GM12878 (cell line): Measurements from ENCODE around the gene NDUFS6. TPM values are rescaled to one million over a fixed set of nuclear protein-coding genes. Genes with fewer than 3 reads are reported as not detected.

Experiments used
- ATAC-seq: fragments of 200-7000 bp; cut with Tn5 transposase; 3 replicates; pipeline ENCODE4 v1.9.1; 2020; ENCODE audit warnings: mild to moderate bottlenecking, moderate library complexity
- BruUV-seq: library from RNA; stranded (reverse); fragments of 400-500 nt; replicated peaks from 2 replicates; lab custom pipeline; 2021; lab: Mats Ljungman, UMichigan
- CTCF ChIA-PET: fragments of 300-600 bp; sonication (Branson Sonifier 250); formaldehyde crosslinking; extraction: SDS; loops from one replicate; lab custom pipeline; 2021; ENCODE audit warnings: inconsistent platforms; lab: Yijun Ruan, JAX
- POLR2A ChIA-PET: fragments of 350-600 bp; formaldehyde crosslinking; extraction: SDS; loops from one replicate; lab custom pipeline; 2021; ENCODE audit warnings: inconsistent platforms; lab: Charles Lee
- RAD21 ChIA-PET: fragments of 300-600 bp; sonication (Branson Sonifier 250); formaldehyde crosslinking; loops from one replicate; lab custom pipeline; 2023; ENCODE audit warnings: antibody characterized with exemption; ENCODE audit not compliant: unreplicated experiment; lab: Charles Lee
- SMC1A ChIA-PET: fragments of 300-600 bp; sonication (Branson Sonifier 250); formaldehyde crosslinking; loops from one replicate; lab custom pipeline; 2023; ENCODE audit not compliant: unreplicated experiment, uncharacterized antibody; lab: Charles Lee
- DNase-seq: peaks from one replicate; pipeline ENCODE4 v3.0.0-alpha.2; 2011; ENCODE audit warnings: low read depth, low spot score
- FAIRE-seq: peaks from 3 replicates; lab custom pipeline; 2011; peaks lifted over from hg19 to GRCh38; lab: Jason Lieb, UNC
- H2AFZ ChIP-seq: 2 replicates; pipeline ENCODE4 v1.6.0; 2011; ENCODE audit warnings: low read depth, low read length, control low read depth; ENCODE audit not compliant: control insufficient read depth
- H3K27ac ChIP-seq: 2 replicates; pipeline ENCODE4 v1.5.1; 2011; ENCODE audit warnings: control low read depth; ENCODE audit not compliant: control insufficient read depth, insufficient read depth
- H3K27me3 ChIP-seq, 2 experiments: replicated peaks in 1 of 2; 2 replicates each; pipeline versions ENCODE4 v1.6.0 to v1.6.1; 2011; ENCODE audit warnings: low read length in 1 of 2; ENCODE audit not compliant: control insufficient read depth in 2 of 2, insufficient read depth in 2 of 2
- H3K36me3 ChIP-seq, 2 experiments: 2 replicates each; pipeline ENCODE4 v1.5.1; 2011; ENCODE audit warnings: low read length in 1 of 2; ENCODE audit not compliant: control insufficient read depth in 2 of 2, insufficient read depth in 2 of 2
- H3K4me1 ChIP-seq: 2 replicates; pipeline ENCODE4 v1.6.1; 2011; ENCODE audit warnings: mild to moderate bottlenecking, low read length, moderate library complexity, mixed read lengths; ENCODE audit not compliant: control insufficient read depth, insufficient read depth
- H3K4me2 ChIP-seq: 2 replicates; pipeline ENCODE4 v1.6.0; 2011; ENCODE audit warnings: control low read depth; ENCODE audit not compliant: control insufficient read depth, insufficient read depth
- H3K4me3 ChIP-seq: fragments of 200-600 bp; sonication (generic); 2 replicates; pipeline ENCODE4 v1.5.1; 2016
- H3K79me2 ChIP-seq: 2 replicates; pipeline ENCODE4 v1.6.0; 2011; ENCODE audit warnings: low read length; ENCODE audit not compliant: control insufficient read depth, insufficient read depth
- H3K9ac ChIP-seq: 2 replicates; pipeline ENCODE4 v1.8.0; 2011; ENCODE audit warnings: low read length, control low read depth, mixed read lengths; ENCODE audit not compliant: control insufficient read depth, insufficient read depth
- H3K9me3 ChIP-seq: replicated peaks from 3 replicates; pipeline ENCODE4 v1.5.1; 2011; ENCODE audit warnings: mild to moderate bottlenecking, low read length; ENCODE audit not compliant: control insufficient read depth, insufficient read depth
- H4K20me1 ChIP-seq: 2 replicates; pipeline ENCODE4 v1.6.0; 2011; ENCODE audit not compliant: control insufficient read depth, insufficient read depth
- BACH1 ChIP-seq: fragments of 450-650 bp; IDR thresholded peaks from 2 replicates; pipeline ENCODE4 v1.6.1; 2017; ENCODE audit warnings: mild to moderate bottlenecking, borderline replicate concordance
- CEBPZ ChIP-seq: fragments of 150-350 bp; IDR thresholded peaks from 2 replicates; pipeline ENCODE4 v1.6.1; 2016; ENCODE audit warnings: low read depth, low read length
- CHD1 ChIP-seq: IDR thresholded peaks from 2 replicates; pipeline ENCODE4 v1.6.1; 2012; ENCODE audit warnings: low read depth, low read length, improper control_type of control experiment
- ETV6 ChIP-seq, 2 experiments: fragments of 450-650 bp in 1 of 2; IDR thresholded peaks in 1 of 2; conservative IDR thresholded peaks in 1 of 2; 2 replicates each; pipeline ENCODE4 v1.6.1; 2014; ENCODE audit warnings: antibody characterized with exemption in 1 of 2, borderline replicate concordance in 1 of 2, low read depth in 1 of 2, mild to moderate bottlenecking in 1 of 2, moderate library complexity in 1 of 2
- EZH2 ChIP-seq: IDR thresholded peaks from 2 replicates; pipeline ENCODE4 v1.6.1; 2012; ENCODE audit warnings: low read depth, mild to moderate bottlenecking, control low read depth, inconsistent platforms, low read length, borderline replicate concordance; ENCODE audit not compliant: control insufficient read depth
- FOXK2 ChIP-seq: fragments of 450-650 bp; IDR thresholded peaks from 2 replicates; pipeline ENCODE4 v1.6.1; 2017; ENCODE audit warnings: mild to moderate bottlenecking, moderate library complexity
- NBN ChIP-seq: fragments of 450-650 bp; IDR thresholded peaks from 2 replicates; pipeline ENCODE4 v1.6.1; 2016
- NR2C1 ChIP-seq: fragments of 450-650 bp; IDR thresholded peaks from 2 replicates; pipeline ENCODE4 v1.6.1; 2017; ENCODE audit warnings: antibody characterized with exemption, mild to moderate bottlenecking, moderate library complexity
- PAX5 ChIP-seq: IDR thresholded peaks from 2 replicates; pipeline ENCODE4 v1.6.1; 2011; ENCODE audit warnings: low read depth, low read length, borderline replicate concordance
- PBX3 ChIP-seq: IDR thresholded peaks from 2 replicates; pipeline ENCODE4 v1.6.1; 2011; ENCODE audit warnings: mild to moderate bottlenecking, low read depth, low read length, moderate library complexity; ENCODE audit not compliant: insufficient replicate concordance
- SIX5 ChIP-seq: IDR thresholded peaks from 2 replicates; pipeline ENCODE4 v1.6.1; 2011; ENCODE audit warnings: mild to moderate bottlenecking, low read depth, low read length, moderate library complexity; ENCODE audit not compliant: severe bottlenecking
- ZBTB33 ChIP-seq: fragments of 450-650 bp; IDR thresholded peaks from 2 replicates; pipeline ENCODE4 v1.6.1; 2017; ENCODE audit warnings: mild to moderate bottlenecking
- ZNF274 ChIP-seq: IDR thresholded peaks from one replicate; pipeline ENCODE4 v1.8.0; 2011; ENCODE audit not compliant: insufficient read length, insufficient read depth
- ZNF622 ChIP-seq: fragments of 450-650 bp; IDR thresholded peaks from 2 replicates; pipeline ENCODE4 v1.6.1; 2017; ENCODE audit warnings: mild to moderate bottlenecking, inconsistent platforms
- ZSCAN29 ChIP-seq: fragments of 450-650 bp; IDR thresholded peaks from 2 replicates; pipeline ENCODE4 v1.6.1; 2017; ENCODE audit warnings: mild to moderate bottlenecking, moderate library complexity
- WGBS: methylation state at CpG from one replicate; pipeline ENCODE4 v1.1.6; 2016; ENCODE audit warnings: low lambda C conversion rate; ENCODE audit not compliant: insufficient replicate concordance, insufficient coverage; ENCODE audit errors: missing lambda C conversion rate; 5-methylcytosine and 5-hydroxymethylcytosine counted together
- in situ Hi-C: fragments of 300-500 bp; cut with MboI; formaldehyde crosslinking; loops from 9 replicates; pipeline ENCODE4 v1.14.3; 2018; ENCODE audit warnings: mixed read lengths
- intact Hi-C: fragments of 100-400 bp; cut with micrococcal nuclease; formaldehyde crosslinking; loops from one replicate; pipeline ENCODE4 v1.14.2; 2022; ENCODE audit not compliant: unreplicated experiment
- polyA plus RNA-seq, 11 experiments: library from polyadenylated mRNA; depleted of rRNA in 4 of 11; unstranded in 6 of 11; stranded (reverse) in 5 of 11; fragments of >200 nt; fragmentation: Nextera tagmentation in 4 of 11; fragmentation: Illumina TruSeq in 1 of 11; extraction: Ambion mirVana in 4 of 11; extraction: Trizol in 1 of 11; gene quantifications; 1 replicate in 1 of 11; 2 replicates in 10 of 11; pipeline versions ENCODE4 v1.2.1 to v1.2.3, GENCODE V29; 2011 to 2016; ENCODE audit warnings: inconsistent platforms in 2 of 11, missing spikeins in 2 of 11, low read depth in 1 of 11
- total RNA-seq, 4 experiments: library from RNA; depleted of rRNA in 3 of 4; stranded (reverse); fragments of >200 nt in 3 of 4; fragmentation: Illumina TruSeq in 1 of 4; extraction: Trizol in 1 of 4; gene quantifications; 2 replicates each; pipeline versions ENCODE4 v1.2.1 to v1.2.3, GENCODE V29; 2013 to 2021

NDUFS6 gene
- total and polyA plus RNA-seq, 10 of the 15 experiments (the other 5 are each of a cell fraction or from before 2014, with no cell fraction given) = 20.7 to 213 (median 58.3) TPM

GRCh38 chr5:1830571-1831228 is 29.5 kb downstream of the NDUFS6 start:
- POLR2A ChIA-PET = no interaction called here
- peaks cover 0 to 1% of the 10 kb centered on the region in 2 experiments; a peak in 2 of 4 replicates for H3K36me3 ChIP-seq
- ATAC-seq = no peak
- TF ChIP-seq ZSCAN29 (no peak), SIX5 (no peak), BACH1 (no peak), FOXK2 (no peak), EZH2 (no peak), PAX5 (no peak), NBN (no peak), CEBPZ (no peak), CHD1 (no peak), NR2C1 (no peak), PBX3 (no peak), ETV6 (conservative IDR thresholded peaks at IDR 0.05 in 1 of 2, IDR thresholded peaks at IDR 0.05 in 1 of 2; ENCODE audit: borderline replicate concordance in 1 of 2, low read depth in 1 of 2) (no peak), ZNF622 (no peak), ZBTB33 (no peak), ZNF274 (no peak)
- H3K79me2 ChIP-seq = no peaks in the 10 kb centered on the region
- RAD21 ChIA-PET = no interaction called here
- no peak for FAIRE-seq
- H3K4me1 ChIP-seq = no peaks in the 10 kb centered on the region
- intact Hi-C loops = no loop called here
- H4K20me1 ChIP-seq = no peaks in the 10 kb centered on the region
- no peak overlapping the region for H3K4me2 ChIP-seq
- no peak for DNase-seq
- SMC1A ChIA-PET = no interaction called here
- H3K4me3 ChIP-seq = no peak overlapping the region
- H3K9me3 ChIP-seq = no peaks in the 10 kb centered on the region
- WGBS = 74% methylated on average over 16 of the region's 17 CpGs
- BruUV-seq = no TSS peak
- CTCF ChIA-PET = no interaction called here
- no peak overlapping the region for H3K27ac ChIP-seq
- no peaks in the 10 kb centered on the region for H3K27me3 ChIP-seq
- H2AFZ ChIP-seq = no peak overlapping the region
- in situ Hi-C loops = no loop called here
- no peak overlapping the region for H3K9ac ChIP-seq
